Measurements from ENCODE around the gene TRIM33. TPM values are rescaled to one million over a fixed set of nuclear protein-coding genes. Genes with fewer than 3 reads are reported as not detected.

The TRIM33 gene
- total RNA-seq, 1 experiment from 2014 or later, result 50.1 TPM

DNA sequence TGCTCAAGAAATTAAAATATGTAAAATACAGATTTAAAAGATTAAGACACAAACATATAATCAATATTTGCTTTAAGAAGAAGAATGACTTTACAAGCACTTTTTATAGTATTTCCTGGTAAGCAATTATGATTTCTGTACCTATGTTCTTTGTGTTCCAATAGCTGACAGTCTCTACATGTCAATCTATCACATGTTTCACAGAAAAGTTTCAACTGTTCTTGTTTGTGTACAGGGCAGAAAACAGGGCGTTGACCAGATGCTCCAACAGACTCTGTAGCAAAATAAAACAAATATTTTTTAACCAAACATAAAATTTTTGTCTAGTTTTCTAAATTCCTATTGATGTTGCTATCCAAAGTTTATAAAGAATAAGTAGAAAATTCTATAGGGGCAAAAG lies 48.0 kb downstream of the TRIM33 start:
- CTCF ChIA-PET, result no interaction called here
- H3K4me3 ChIP-seq (ENCODE audit: low read depth, low read length, poor library complexity, severe bottlenecking), result no peak overlapping the region
- H3K27me3 ChIP-seq (replicated peaks; ENCODE audit: insufficient read depth, low read depth, low read length, poor library complexity), result no peaks in the 10 kb centered on the region

DNA sequence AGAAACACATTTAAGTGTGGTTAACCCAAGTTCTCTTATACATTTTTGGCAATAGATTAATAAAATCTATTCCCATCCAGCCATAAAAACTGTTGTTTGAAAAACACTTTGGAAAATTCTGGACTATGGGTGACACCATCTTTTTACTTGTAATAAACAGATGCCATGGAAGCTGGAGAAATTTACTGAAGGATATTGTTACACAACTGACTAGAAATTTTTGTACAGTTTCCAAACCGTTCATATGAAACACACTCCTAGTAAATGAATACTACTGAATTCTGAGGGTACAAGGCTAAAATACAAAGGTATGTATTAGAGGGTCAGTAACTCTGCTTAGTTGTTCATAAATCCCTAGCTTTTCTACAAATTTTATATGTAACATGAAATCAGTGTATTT lies 48.7 kb downstream of the TRIM33 start:
- H3K9me3 ChIP-seq (ENCODE audit: low read depth, low read length, poor library complexity, severe bottlenecking), result peaks cover 7% of the 10 kb centered on the region
- POLR2A ChIA-PET (ENCODE audit: low non-redundant PET), result no interaction called here

More for the DNA sequence above, 48.0 kb downstream of the TRIM33 start:
- Histone ChIP-seq H3K9me3 (ENCODE audit: low read depth, low read length, poor library complexity, severe bottlenecking) (peaks cover 7% of the 10 kb centered on the region), H3K27ac (ENCODE audit: low read depth, low read length, poor library complexity, severe bottlenecking) (no peak overlapping the region), H3K36me3 (ENCODE audit: insufficient read depth, low read length, poor library complexity, severe bottlenecking) (peaks cover 5% of the 10 kb centered on the region), H3K4me1 (ENCODE audit: insufficient read depth, low read length, poor library complexity, severe bottlenecking) (peaks cover 8% of the 10 kb centered on the region)
- POLR2A ChIA-PET (ENCODE audit: low non-redundant PET), result no interaction called here
- no peak for DNase-seq (ENCODE audit: low spot score)
- intact Hi-C loops (cut with micrococcal nuclease; ENCODE audit: unreplicated experiment), result no loop called here
- TF ChIP-seq, protein P1, sequence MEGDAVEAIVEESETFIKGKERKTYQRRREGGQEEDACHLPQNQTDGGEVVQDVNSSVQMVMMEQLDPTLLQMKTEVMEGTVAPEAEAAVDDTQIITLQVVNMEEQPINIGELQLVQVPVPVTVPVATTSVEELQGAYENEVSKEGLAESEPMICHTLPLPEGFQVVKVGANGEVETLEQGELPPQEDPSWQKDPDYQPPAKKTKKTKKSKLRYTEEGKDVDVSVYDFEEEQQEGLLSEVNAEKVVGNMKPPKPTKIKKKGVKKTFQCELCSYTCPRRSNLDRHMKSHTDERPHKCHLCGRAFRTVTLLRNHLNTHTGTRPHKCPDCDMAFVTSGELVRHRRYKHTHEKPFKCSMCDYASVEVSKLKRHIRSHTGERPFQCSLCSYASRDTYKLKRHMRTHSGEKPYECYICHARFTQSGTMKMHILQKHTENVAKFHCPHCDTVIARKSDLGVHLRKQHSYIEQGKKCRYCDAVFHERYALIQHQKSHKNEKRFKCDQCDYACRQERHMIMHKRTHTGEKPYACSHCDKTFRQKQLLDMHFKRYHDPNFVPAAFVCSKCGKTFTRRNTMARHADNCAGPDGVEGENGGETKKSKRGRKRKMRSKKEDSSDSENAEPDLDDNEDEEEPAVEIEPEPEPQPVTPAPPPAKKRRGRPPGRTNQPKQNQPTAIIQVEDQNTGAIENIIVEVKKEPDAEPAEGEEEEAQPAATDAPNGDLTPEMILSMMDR (conservative IDR thresholded peaks at IDR 0.05; ENCODE audit: low read depth, low read length), result no peak
- no TSS peak for BruUV-seq (replicated peaks)

DNA sequence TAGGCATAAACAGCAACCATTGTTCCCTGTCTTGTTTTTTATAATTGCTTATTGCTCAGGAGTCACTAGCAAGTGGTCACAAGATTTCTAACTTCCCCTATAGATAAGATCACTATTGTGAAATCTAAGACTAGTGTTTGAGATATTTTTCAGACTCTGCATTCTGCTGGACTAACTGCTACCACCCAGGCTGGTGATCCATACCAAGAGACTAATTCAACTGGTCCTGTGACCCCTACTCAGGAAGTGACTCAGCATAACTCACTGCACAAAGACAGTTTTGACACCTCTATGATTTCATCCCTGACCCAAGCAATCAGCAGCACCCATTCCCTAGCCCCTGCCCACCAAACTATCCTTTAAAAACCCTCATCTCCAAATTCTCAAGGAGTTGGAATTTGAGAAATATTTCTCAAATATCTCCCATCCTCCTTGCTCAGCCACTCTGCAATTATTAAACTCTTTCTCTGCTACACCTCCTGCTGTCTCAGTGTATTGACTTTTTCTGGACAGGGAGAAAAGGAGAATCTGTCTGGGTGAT lies 52.7 kb downstream of the TRIM33 start:
- Histone ChIP-seq H3K9me3 (ENCODE audit: low read depth, low read length, poor library complexity, severe bottlenecking) (peaks cover 7% of the 10 kb centered on the region), H3K27ac (ENCODE audit: low read depth, low read length, poor library complexity, severe bottlenecking) (no peak overlapping the region), H3K27me3 (replicated peaks; ENCODE audit: insufficient read depth, low read depth, low read length, poor library complexity) (no peaks in the 10 kb centered on the region), H3K36me3 (ENCODE audit: insufficient read depth, low read length, poor library complexity, severe bottlenecking) (peaks cover 21% of the 10 kb centered on the region), H3K4me3 (ENCODE audit: low read depth, low read length, poor library complexity, severe bottlenecking) (no peak overlapping the region), H3K4me1 (ENCODE audit: insufficient read depth, low read length, poor library complexity, severe bottlenecking) (no peaks in the 10 kb centered on the region)
- POLR2A ChIA-PET (ENCODE audit: low non-redundant PET), result no interaction called here
- CTCF ChIA-PET, result no interaction called here
- TF ChIP-seq EZH2 (IDR thresholded peaks at IDR 0.05; ENCODE audit: borderline replicate concordance, low read depth, low read length, poor library complexity, severe bottlenecking), result no peak
- TF ChIP-seq, protein P1 (conservative IDR thresholded peaks at IDR 0.05; ENCODE audit: low read depth, low read length), result no peak
- no TSS peak for BruUV-seq (replicated peaks)
- intact Hi-C loops (cut with micrococcal nuclease; ENCODE audit: unreplicated experiment), result no loop called here
- DNase-seq (ENCODE audit: low spot score), result no peak

More for the DNA sequence above, 48.7 kb downstream of the TRIM33 start:
- H3K4me1 ChIP-seq (ENCODE audit: insufficient read depth, low read length, poor library complexity, severe bottlenecking), result peaks cover 2% of the 10 kb centered on the region
- H3K27ac ChIP-seq (ENCODE audit: low read depth, low read length, poor library complexity, severe bottlenecking), result no peak overlapping the region
- TF ChIP-seq EZH2 (IDR thresholded peaks at IDR 0.05; ENCODE audit: borderline replicate concordance, low read depth, low read length, poor library complexity, severe bottlenecking), result no peak
- TF ChIP-seq, protein P1 (conservative IDR thresholded peaks at IDR 0.05; ENCODE audit: low read depth, low read length), result no peak
- DNase-seq (ENCODE audit: low spot score), result no peak
- BruUV-seq (replicated peaks), result no TSS peak
- CTCF ChIA-PET, result no interaction called here
- H3K27me3 ChIP-seq (replicated peaks; ENCODE audit: insufficient read depth, low read depth, low read length, poor library complexity), result no peaks in the 10 kb centered on the region
- H3K36me3 ChIP-seq (ENCODE audit: insufficient read depth, low read length, poor library complexity, severe bottlenecking), result peaks cover 10% of the 10 kb centered on the region
- intact Hi-C loops (cut with micrococcal nuclease; ENCODE audit: unreplicated experiment), result no loop called here
- no peak overlapping the region for H3K4me3 ChIP-seq (ENCODE audit: low read depth, low read length, poor library complexity, severe bottlenecking)
